ENCODE data around the gene ITGB3.
A peak's percentile ranks its signal among the peaks of the same experiment; 100 is the strongest.

DNA sequence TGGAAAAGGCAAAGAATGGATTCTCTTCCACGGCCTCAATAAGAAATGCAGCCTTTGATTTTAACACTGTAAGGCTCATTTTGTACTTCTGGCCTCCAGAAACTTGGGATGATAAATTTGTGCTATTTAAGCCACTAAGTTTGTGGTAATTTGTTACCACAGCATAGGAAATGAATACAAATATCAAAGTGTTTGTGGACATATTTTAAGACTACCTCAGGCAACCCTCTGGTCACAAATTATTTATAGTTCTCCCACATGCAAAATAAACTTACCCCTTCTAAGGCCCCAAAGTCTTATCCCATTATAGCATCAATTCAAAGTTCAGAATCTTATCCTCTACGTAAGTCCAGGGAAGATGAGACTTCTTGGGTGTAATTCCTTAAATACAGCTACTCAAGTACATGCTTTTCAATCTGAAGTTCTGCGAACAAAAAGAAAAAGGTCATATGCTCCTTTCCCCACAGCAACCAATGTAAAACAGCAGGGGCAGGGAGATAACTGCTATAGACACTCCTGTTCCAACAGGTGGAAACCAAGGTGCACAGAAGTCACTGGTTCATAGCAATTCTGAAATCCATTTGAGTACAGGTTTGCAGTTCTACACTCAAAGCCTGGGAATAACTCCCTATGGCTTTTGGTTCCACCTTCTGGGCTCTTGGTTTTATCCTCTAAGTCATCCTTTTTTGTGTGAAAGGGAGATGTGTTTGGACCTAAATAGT, 64.7 kb downstream of the ITGB3 start:
- TF ChIP-seq, protein P1, sequence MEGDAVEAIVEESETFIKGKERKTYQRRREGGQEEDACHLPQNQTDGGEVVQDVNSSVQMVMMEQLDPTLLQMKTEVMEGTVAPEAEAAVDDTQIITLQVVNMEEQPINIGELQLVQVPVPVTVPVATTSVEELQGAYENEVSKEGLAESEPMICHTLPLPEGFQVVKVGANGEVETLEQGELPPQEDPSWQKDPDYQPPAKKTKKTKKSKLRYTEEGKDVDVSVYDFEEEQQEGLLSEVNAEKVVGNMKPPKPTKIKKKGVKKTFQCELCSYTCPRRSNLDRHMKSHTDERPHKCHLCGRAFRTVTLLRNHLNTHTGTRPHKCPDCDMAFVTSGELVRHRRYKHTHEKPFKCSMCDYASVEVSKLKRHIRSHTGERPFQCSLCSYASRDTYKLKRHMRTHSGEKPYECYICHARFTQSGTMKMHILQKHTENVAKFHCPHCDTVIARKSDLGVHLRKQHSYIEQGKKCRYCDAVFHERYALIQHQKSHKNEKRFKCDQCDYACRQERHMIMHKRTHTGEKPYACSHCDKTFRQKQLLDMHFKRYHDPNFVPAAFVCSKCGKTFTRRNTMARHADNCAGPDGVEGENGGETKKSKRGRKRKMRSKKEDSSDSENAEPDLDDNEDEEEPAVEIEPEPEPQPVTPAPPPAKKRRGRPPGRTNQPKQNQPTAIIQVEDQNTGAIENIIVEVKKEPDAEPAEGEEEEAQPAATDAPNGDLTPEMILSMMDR (IDR thresholded peaks at IDR 0.05; ENCODE audit: low read depth, low read length): peak; percentile 8; the same call in 1 of the 2 replicates
- no peak for TF ChIP-seq EZH2phosphoT487 (IDR thresholded peaks at IDR 0.05; ENCODE audit: low read depth)
